ENCODE results near the gene XKR3. TPM values are rescaled to one million over a fixed set of nuclear protein-coding genes. Genes with fewer than 3 reads are reported as not detected.

The XKR3 gene
- total RNA-seq, 1 experiment from 2014 or later = not detected

GRCh38 chr22:16819249-16819648 lies 6.0 kb downstream of the XKR3 start:
- H3K23me2 ChIP-seq (ENCODE audit: insufficient read length, low read depth, low read length, poor library complexity, severe bottlenecking) = no peaks in the 10 kb centered on the region
- no peaks in the 10 kb centered on the region for H4K20me1 ChIP-seq (ENCODE audit: control insufficient read depth, insufficient read depth, insufficient read length)
- H2BK120ac ChIP-seq (ENCODE audit: low read depth, low read length, poor library complexity, severe bottlenecking) = no peak overlapping the region
- H3K27ac Mint-ChIP-seq = no peak overlapping the region
- no peaks in the 10 kb centered on the region for H3K36me3 Mint-ChIP-seq (ENCODE audit: insufficient read depth in 1 of 3, low read depth in 3 of 3)
- no peak overlapping the region for H2AK5ac ChIP-seq (ENCODE audit: insufficient read length, low read length)
- no peaks in the 10 kb centered on the region for H3K79me1 ChIP-seq (ENCODE audit: insufficient read depth, low read depth, low read length, poor library complexity, severe bottlenecking)
- no peak overlapping the region for H2AFZ ChIP-seq (ENCODE audit: low read length)
- H3K4ac ChIP-seq (ENCODE audit: low read depth, low read length) = no peak overlapping the region
- DNase-seq = no peak
- no peak overlapping the region for H4K8ac ChIP-seq (replicated peaks; ENCODE audit: insufficient read length, low read depth, low read length)
- H2BK12ac ChIP-seq (ENCODE audit: insufficient read length, low read depth, low read length) = no peak overlapping the region
- no peak overlapping the region for H4K5ac ChIP-seq (ENCODE audit: insufficient read length, low read depth, low read length)
- H3K4me1 Mint-ChIP-seq = peaks cover 0 to 6% of the 10 kb centered on the region in 2 experiments; a peak in 2 of 4 replicates
- TF ChIP-seq, protein P1, sequence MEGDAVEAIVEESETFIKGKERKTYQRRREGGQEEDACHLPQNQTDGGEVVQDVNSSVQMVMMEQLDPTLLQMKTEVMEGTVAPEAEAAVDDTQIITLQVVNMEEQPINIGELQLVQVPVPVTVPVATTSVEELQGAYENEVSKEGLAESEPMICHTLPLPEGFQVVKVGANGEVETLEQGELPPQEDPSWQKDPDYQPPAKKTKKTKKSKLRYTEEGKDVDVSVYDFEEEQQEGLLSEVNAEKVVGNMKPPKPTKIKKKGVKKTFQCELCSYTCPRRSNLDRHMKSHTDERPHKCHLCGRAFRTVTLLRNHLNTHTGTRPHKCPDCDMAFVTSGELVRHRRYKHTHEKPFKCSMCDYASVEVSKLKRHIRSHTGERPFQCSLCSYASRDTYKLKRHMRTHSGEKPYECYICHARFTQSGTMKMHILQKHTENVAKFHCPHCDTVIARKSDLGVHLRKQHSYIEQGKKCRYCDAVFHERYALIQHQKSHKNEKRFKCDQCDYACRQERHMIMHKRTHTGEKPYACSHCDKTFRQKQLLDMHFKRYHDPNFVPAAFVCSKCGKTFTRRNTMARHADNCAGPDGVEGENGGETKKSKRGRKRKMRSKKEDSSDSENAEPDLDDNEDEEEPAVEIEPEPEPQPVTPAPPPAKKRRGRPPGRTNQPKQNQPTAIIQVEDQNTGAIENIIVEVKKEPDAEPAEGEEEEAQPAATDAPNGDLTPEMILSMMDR (conservative IDR thresholded peaks at IDR 0.05) = no peak
- H3K4me1 ChIP-seq (ENCODE audit: insufficient read depth, low read length) = no peaks in the 10 kb centered on the region
- H3K56ac ChIP-seq (ENCODE audit: insufficient read length, low read depth, low read length) = no peak overlapping the region
- H3K27ac ChIP-seq (ENCODE audit: insufficient read length, low read depth, low read length) = no peak overlapping the region
- no peak overlapping the region for H2BK20ac ChIP-seq (ENCODE audit: low read depth, low read length, poor library complexity, severe bottlenecking)
- H3K9ac ChIP-seq (ENCODE audit: extremely low read depth, insufficient read length, low read length) = no peak overlapping the region
- H3K4me3 Mint-ChIP-seq = no peak overlapping the region
- no peaks in the 10 kb centered on the region for H3K27me3 Mint-ChIP-seq (ENCODE audit: low read depth)
- H3K9me3 Mint-ChIP-seq = peaks cover 63 to 73% of the 10 kb centered on the region in 2 experiments
- H2BK15ac ChIP-seq (ENCODE audit: low read depth, low read length) = no peak overlapping the region
- H2BK5ac ChIP-seq (ENCODE audit: insufficient read length, low read length) = no peak overlapping the region
- H3K23ac ChIP-seq (ENCODE audit: insufficient read length, low read depth, low read length) = no peak overlapping the region
- no peaks in the 10 kb centered on the region for H3K79me2 ChIP-seq (ENCODE audit: insufficient read depth, low read length)
- no peak overlapping the region for H3K14ac ChIP-seq (ENCODE audit: insufficient read depth, low read length)
- H3K27me3 ChIP-seq (ENCODE audit: insufficient read depth, low read length) = no peaks in the 10 kb centered on the region
- H4K91ac ChIP-seq (ENCODE audit: insufficient read length, low read depth, low read length) = no peak overlapping the region
- no peaks in the 10 kb centered on the region for H3K9me3 ChIP-seq (ENCODE audit: control insufficient read depth, low read depth, low read length)
- no peak overlapping the region for H3K18ac ChIP-seq (ENCODE audit: insufficient read length, low read depth, low read length)
- no peak overlapping the region for H3T11ph ChIP-seq (ENCODE audit: low read length)
- H3K4me2 ChIP-seq (ENCODE audit: insufficient read depth, insufficient read length, low read length) = no peak overlapping the region

Data from H9 (cell line).